Endothelial cell (in vitro differentiated cells): ENCODE data around the gene SURF1. TPM values are rescaled to one million over a fixed set of nuclear protein-coding genes. Genes with fewer than 3 reads are reported as not detected.

Experiments
- DNase-seq: peaks from one replicate; pipeline ENCODE4 v3.0.0; 2021; ENCODE audit warnings: low spot score
- H3K27ac Mint-ChIP-seq: one replicate; pipeline ENCODE4 v1.8.0; 2021; ENCODE audit warnings: mixed read lengths, inconsistent platforms; ENCODE audit not compliant: unreplicated experiment
- H3K27me3 Mint-ChIP-seq: one replicate; pipeline ENCODE4 v1.8.0; 2021; ENCODE audit warnings: mild to moderate bottlenecking, moderate library complexity, mixed read lengths, inconsistent platforms; ENCODE audit not compliant: unreplicated experiment
- H3K36me3 Mint-ChIP-seq: one replicate; pipeline ENCODE4 v1.8.0; 2021; ENCODE audit warnings: mild to moderate bottlenecking, low read depth, mixed read lengths, inconsistent platforms; ENCODE audit not compliant: unreplicated experiment
- H3K4me1 Mint-ChIP-seq: one replicate; pipeline ENCODE4 v1.8.0; 2021; ENCODE audit warnings: mild to moderate bottlenecking, mixed read lengths, inconsistent platforms; ENCODE audit not compliant: unreplicated experiment
- H3K4me3 Mint-ChIP-seq: one replicate; pipeline ENCODE4 v1.8.0; 2021; ENCODE audit warnings: mild to moderate bottlenecking, mixed read lengths, inconsistent platforms; ENCODE audit not compliant: unreplicated experiment
- H3K9me3 Mint-ChIP-seq: one replicate; pipeline ENCODE4 v1.8.0; 2021; ENCODE audit warnings: mixed read lengths, inconsistent platforms; ENCODE audit not compliant: unreplicated experiment
- total RNA-seq: library from RNA; stranded (reverse); fragmentation: NEBNext Ultra II Directional; extraction: Animal tissue kit (Norgen Biotek cat#: 25700); gene quantifications from one replicate; pipeline ENCODE4 v1.2.1, GENCODE V29; 2021; ENCODE audit not compliant: unreplicated experiment
- TF ChIP-seq, protein P1 (sequence below): fragments of 200-600 bp; sonication (generic); IDR thresholded peaks from one replicate; pipeline ENCODE4 v1.5.0; 2021; ENCODE audit warnings: antibody characterized with exemption; ENCODE audit not compliant: unreplicated experiment

Gene SURF1
- total RNA-seq, 1 donor from 2014 or later, result 36.2 TPM

DNA sequence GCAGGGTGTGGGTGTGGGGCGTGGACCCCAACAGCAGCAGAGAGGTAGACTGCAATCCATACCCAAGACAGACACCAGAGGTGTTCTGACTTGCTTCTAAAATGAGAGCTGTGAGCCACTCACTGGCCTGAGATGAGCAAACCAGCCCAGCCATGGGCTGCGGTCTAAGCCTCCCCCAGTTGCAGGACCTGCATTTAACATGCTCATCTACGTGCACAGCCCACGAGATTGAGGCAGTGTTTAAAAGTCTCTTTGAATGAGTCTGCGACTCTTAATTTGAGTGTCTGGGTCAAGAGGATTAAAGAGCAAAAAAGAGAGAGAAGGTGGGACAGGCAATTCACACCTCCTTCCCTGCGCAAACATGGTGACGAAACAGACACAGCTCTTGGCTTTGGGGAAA, 13.6 kb upstream of the SURF1 start:
- no peak overlapping the region for H3K27ac Mint-ChIP-seq
- peaks cover 5% of the 10 kb centered on the region for H3K4me1 Mint-ChIP-seq
- H3K36me3 Mint-ChIP-seq, result peaks cover 25% of the 10 kb centered on the region
- peaks cover 11% of the 10 kb centered on the region for H3K27me3 Mint-ChIP-seq
- TF ChIP-seq, protein P1, sequence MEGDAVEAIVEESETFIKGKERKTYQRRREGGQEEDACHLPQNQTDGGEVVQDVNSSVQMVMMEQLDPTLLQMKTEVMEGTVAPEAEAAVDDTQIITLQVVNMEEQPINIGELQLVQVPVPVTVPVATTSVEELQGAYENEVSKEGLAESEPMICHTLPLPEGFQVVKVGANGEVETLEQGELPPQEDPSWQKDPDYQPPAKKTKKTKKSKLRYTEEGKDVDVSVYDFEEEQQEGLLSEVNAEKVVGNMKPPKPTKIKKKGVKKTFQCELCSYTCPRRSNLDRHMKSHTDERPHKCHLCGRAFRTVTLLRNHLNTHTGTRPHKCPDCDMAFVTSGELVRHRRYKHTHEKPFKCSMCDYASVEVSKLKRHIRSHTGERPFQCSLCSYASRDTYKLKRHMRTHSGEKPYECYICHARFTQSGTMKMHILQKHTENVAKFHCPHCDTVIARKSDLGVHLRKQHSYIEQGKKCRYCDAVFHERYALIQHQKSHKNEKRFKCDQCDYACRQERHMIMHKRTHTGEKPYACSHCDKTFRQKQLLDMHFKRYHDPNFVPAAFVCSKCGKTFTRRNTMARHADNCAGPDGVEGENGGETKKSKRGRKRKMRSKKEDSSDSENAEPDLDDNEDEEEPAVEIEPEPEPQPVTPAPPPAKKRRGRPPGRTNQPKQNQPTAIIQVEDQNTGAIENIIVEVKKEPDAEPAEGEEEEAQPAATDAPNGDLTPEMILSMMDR, result no peak
- H3K9me3 Mint-ChIP-seq, result no peaks in the 10 kb centered on the region
- H3K4me3 Mint-ChIP-seq, result no peak overlapping the region
- no peak for DNase-seq

DNA sequence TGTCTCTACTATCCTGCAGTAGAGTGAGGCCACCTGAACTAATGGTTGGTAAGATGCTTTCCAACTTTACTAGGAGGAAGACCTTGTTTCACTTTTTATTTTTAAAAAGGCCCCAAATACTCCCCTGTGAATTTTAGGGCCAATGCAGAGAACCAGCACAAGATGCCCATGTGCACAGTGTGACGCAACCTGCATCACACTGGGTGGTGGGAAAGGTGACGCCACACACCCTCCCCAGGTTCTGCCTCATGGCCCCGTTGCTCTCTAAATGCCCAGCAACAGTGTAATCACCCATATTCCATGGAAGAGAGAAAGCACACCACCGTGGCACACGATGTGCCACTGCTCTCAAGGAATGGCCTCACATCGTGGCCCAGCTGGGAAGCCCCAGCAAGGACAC, 13.1 kb upstream of the SURF1 start:
- H3K36me3 Mint-ChIP-seq, result peaks cover 25% of the 10 kb centered on the region
- H3K27ac Mint-ChIP-seq, result no peak overlapping the region
- peaks cover under 1% of the 10 kb centered on the region for H3K4me1 Mint-ChIP-seq
- peaks cover 6% of the 10 kb centered on the region for H3K27me3 Mint-ChIP-seq
- TF ChIP-seq, protein P1, result no peak
- H3K9me3 Mint-ChIP-seq, result no peaks in the 10 kb centered on the region
- H3K4me3 Mint-ChIP-seq, result no peak overlapping the region
- no peak for DNase-seq

DNA sequence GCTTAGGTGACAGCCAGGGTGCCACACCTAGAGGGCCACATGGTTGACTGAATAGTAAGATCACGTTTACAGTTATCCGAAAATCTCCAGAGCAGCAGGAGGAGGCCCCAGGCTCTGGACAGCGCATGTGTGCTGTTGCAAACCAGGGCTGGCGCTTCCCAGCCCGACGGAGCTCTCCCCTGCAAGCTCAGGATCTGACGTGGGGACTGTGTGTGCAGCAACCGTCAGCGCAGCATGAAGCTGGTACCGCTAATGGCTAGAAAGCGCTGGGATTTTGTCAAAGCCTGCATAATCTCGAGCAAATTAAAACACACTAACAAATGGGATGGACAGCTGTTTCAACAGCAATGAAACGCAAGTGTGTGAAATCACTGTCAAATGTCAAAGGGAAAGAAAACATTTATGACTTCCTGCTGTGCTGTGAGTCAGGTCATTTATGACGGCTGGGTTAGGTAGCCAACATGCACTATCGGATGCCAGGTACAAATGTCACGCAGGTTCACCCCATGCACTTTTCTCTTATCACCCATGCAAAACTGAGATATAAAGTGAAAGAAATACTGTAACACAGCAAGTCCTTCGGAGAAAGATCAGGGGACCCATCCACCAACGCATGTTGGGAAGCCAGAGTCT, 12.1 kb upstream of the SURF1 start:
- TF ChIP-seq, protein P1, result no peak
- H3K36me3 Mint-ChIP-seq, result peaks cover 33% of the 10 kb centered on the region
- H3K4me1 Mint-ChIP-seq, result no peaks in the 10 kb centered on the region
- no peak for DNase-seq
- peaks cover 7% of the 10 kb centered on the region for H3K27me3 Mint-ChIP-seq
- H3K9me3 Mint-ChIP-seq, result no peaks in the 10 kb centered on the region
- no peak overlapping the region for H3K27ac Mint-ChIP-seq
- no peak overlapping the region for H3K4me3 Mint-ChIP-seq

DNA sequence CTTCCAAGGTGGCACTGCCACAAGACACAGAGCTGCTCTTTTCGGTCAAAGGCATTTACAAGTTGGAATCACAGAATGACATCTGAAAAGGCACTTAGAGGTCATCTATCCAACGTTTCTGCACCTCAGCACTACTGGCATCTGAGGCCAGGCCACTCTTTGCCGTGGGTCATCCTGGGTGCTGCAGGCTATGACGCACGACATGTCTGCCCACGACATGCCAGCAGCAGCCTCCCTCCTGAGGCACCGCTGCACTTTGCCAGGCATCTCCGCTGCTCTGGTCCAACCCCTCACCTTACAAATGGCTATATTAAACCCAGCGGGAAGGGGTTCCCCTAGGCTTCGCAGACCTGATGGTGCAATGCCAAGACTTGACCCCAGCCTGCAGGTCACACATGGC, 11.5 kb upstream of the SURF1 start:
- TF ChIP-seq, protein P1, result no peak
- H3K4me1 Mint-ChIP-seq, result no peaks in the 10 kb centered on the region
- H3K27me3 Mint-ChIP-seq, result peaks cover 7% of the 10 kb centered on the region
- H3K4me3 Mint-ChIP-seq, result no peak overlapping the region
- H3K36me3 Mint-ChIP-seq, result peaks cover 38% of the 10 kb centered on the region
- no peak for DNase-seq
- no peak overlapping the region for H3K27ac Mint-ChIP-seq
- H3K9me3 Mint-ChIP-seq, result no peaks in the 10 kb centered on the region

DNA sequence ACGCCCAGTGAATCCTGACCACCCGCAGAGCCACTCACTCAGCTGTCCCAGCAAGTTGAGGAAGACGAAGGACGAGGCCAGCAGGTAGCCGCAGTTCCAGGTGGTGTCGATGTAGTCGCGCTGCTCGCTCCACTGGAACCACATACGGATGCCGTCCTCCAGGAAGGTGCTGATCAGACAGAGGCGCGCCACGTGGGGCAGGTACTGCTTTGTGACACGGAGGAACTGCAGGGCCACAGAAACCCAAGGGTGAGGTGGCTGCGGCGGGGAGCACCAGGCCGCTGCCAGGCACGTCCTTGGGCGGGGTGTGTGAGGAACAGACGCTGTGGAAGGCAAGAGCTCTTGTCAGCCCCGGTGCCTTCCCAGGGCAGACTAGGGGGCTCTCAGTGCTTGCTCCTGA, 10.9 kb upstream of the SURF1 start:
- TF ChIP-seq, protein P1, result no peak
- H3K9me3 Mint-ChIP-seq, result no peaks in the 10 kb centered on the region
- peaks cover 40% of the 10 kb centered on the region for H3K36me3 Mint-ChIP-seq
- H3K4me1 Mint-ChIP-seq, result no peaks in the 10 kb centered on the region
- DNase-seq, result no peak
- H3K27me3 Mint-ChIP-seq, result peaks cover 7% of the 10 kb centered on the region
- no peak overlapping the region for H3K4me3 Mint-ChIP-seq
- H3K27ac Mint-ChIP-seq, result no peak overlapping the region
